HL-60 (cell line): ENCODE results near the gene CAMTA1.

Experiments used
- GABPA ChIP-seq: IDR thresholded peaks from 2 replicates; pipeline ENCODE4 v1.6.1; 2012; ENCODE audit warnings: low read depth
- POLR2AphosphoS5 ChIP-seq: IDR thresholded peaks from 2 replicates; pipeline ENCODE4 v1.6.1; 2012; ENCODE audit warnings: low read depth
- TF ChIP-seq, protein P1 (sequence below): IDR thresholded peaks from one replicate; pipeline ENCODE4 v1.5.1; 2011; ENCODE audit warnings: low read length, control low read depth, inconsistent platforms; ENCODE audit not compliant: insufficient read depth

DNA sequence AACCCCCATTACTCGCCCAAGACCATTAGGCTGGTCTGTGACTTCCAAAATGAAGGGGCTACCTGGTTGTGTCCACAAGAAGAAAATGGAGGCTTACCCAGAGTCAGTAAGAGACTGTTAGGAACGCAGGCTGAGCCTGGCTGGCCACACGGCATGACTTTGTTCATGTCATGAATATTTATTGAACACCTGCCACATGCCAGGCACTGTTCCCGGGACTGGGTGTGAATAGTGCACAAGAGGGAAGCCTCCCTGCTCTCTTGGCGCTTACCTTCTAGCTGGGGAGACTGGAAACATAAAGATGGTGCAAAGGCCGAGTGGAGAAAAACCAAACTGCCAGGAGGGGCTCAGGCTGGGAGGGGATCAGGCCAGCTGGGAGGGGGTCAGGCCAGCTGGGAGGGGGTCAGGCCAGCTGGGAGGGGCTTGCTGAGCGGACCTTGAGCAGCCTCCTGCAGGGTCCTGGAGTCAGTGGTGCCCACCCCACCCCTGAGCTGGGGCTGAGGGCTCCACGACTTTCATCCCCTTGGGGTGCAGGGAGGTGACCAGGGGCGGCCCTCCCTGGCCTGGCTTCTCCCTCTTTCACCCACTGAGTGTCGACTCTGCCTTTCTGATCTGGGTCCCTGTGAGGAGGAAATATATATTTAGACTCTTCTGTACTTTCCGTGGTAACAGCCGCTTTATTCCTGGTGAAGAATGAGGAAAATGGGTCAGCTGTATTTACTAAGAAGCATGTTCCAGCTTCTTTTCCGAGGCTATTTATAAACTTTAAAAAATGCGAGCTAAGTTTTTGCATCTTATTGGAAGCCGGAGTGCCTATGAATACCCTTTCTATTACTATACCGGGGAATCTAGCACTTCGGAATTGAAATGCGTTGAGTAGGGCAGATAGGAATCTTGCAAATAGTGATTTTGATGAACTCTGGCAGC, 139.0 kb downstream of the CAMTA1 start:
- TF ChIP-seq, protein P1, sequence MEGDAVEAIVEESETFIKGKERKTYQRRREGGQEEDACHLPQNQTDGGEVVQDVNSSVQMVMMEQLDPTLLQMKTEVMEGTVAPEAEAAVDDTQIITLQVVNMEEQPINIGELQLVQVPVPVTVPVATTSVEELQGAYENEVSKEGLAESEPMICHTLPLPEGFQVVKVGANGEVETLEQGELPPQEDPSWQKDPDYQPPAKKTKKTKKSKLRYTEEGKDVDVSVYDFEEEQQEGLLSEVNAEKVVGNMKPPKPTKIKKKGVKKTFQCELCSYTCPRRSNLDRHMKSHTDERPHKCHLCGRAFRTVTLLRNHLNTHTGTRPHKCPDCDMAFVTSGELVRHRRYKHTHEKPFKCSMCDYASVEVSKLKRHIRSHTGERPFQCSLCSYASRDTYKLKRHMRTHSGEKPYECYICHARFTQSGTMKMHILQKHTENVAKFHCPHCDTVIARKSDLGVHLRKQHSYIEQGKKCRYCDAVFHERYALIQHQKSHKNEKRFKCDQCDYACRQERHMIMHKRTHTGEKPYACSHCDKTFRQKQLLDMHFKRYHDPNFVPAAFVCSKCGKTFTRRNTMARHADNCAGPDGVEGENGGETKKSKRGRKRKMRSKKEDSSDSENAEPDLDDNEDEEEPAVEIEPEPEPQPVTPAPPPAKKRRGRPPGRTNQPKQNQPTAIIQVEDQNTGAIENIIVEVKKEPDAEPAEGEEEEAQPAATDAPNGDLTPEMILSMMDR, result no peak
- TF ChIP-seq POLR2AphosphoS5 (no peak), GABPA (no peak)
